Neutrophil (primary cell): ENCODE data around the gene TRIM77.
"Not testable (repeated sequence)": the region's sequence is repeated elsewhere in the genome, so short reads cannot be mapped to it uniquely, and the experiment has no call there.

Experiments used
- H3K27ac ChIP-seq: fragments of 200-600 bp; sonication (generic); 2 replicates; pipeline ENCODE4 v1.5.1; 2016; ENCODE audit warnings: mild to moderate bottlenecking, moderate library complexity
- H3K27me3 ChIP-seq: fragments of 200-600 bp; sonication (generic); 2 replicates; pipeline ENCODE4 v1.6.0; 2016; ENCODE audit warnings: mild to moderate bottlenecking
- H3K36me3 ChIP-seq: fragments of 200-600 bp; sonication (generic); 2 replicates; pipeline ENCODE4 v1.5.1; 2017
- H3K4me1 ChIP-seq, 2 experiments: fragments of 200-600 bp in 1 of 2; sonication (generic) in 1 of 2; 1 replicate in 1 of 2; 2 replicates in 1 of 2; pipeline versions ENCODE4 v1.5.1 to v1.6.1; 2013 to 2016; ENCODE audit warnings: low read depth in 1 of 2, low read length in 1 of 2, mild to moderate bottlenecking in 1 of 2, moderate library complexity in 1 of 2; ENCODE audit not compliant: control insufficient read depth in 1 of 2, insufficient read depth in 1 of 2
- H3K4me3 ChIP-seq, 2 experiments: fragments of 200-600 bp in 1 of 2; sonication (generic) in 1 of 2; 1 replicate in 1 of 2; 2 replicates in 1 of 2; pipeline ENCODE4 v1.5.1; 2013 to 2016; ENCODE audit warnings: low read depth in 1 of 2, low read length in 1 of 2, mild to moderate bottlenecking in 1 of 2, moderate library complexity in 1 of 2
- H3K9me3 ChIP-seq: fragments of 200-600 bp; sonication (generic); 2 replicates; pipeline ENCODE4 v1.5.1; 2016
- CTCF ChIP-seq: fragments of 200-600 bp; sonication (generic); IDR thresholded peaks from 2 replicates; pipeline ENCODE4 v1.5.1; 2016; ENCODE audit warnings: antibody characterized with exemption

The TRIM77 gene

GRCh38 chr11:89709999-89710398, at the start of gene TRIM77:
TRIM77 (plus strand) TSS chr11:89710299; CDS start chr11:89710299, 0 bp downstream.
- H3K27ac ChIP-seq, H3K4me3 ChIP-seq: not testable (repeated sequence)

GRCh38 chr11:89667001-89667400, 43.1 kb upstream of the TRIM77 start:
- Histone ChIP-seq H3K9me3 (no peaks in the 10 kb centered on the region), H3K36me3 (no peaks in the 10 kb centered on the region), H3K27me3 (no peaks in the 10 kb centered on the region), H3K27ac (no peak overlapping the region), H3K4me1 (no peaks in the 10 kb centered on the region), H3K4me3 (no peak overlapping the region)
- TF ChIP-seq CTCF = no peak

More at GRCh38 chr11:89709999-89710398, at the start of gene TRIM77:
- not testable (repeated sequence) for H3K36me3 ChIP-seq, H3K9me3 ChIP-seq, H3K4me1 ChIP-seq, H3K27me3 ChIP-seq

- not testable (repeated sequence) for H3K4me3 ChIP-seq, H3K27ac ChIP-seq, H3K9me3 ChIP-seq, H3K27me3 ChIP-seq, H3K36me3 ChIP-seq, H3K4me1 ChIP-seq
These were observed 41.9 kb upstream of the TRIM77 start for GRCh38 chr11:89668158-89668557.

- H3K27ac ChIP-seq, H3K36me3 ChIP-seq, H3K9me3 ChIP-seq, H3K27me3 ChIP-seq, H3K4me1 ChIP-seq, H3K4me3 ChIP-seq: not testable (repeated sequence)
These were observed 40.5 kb upstream of the TRIM77 start for GRCh38 chr11:89669586-89669985.

- H3K4me1 ChIP-seq, H3K4me3 ChIP-seq, H3K9me3 ChIP-seq, H3K36me3 ChIP-seq, H3K27ac ChIP-seq, H3K27me3 ChIP-seq: not testable (repeated sequence)
These were observed 40.0 kb upstream of the TRIM77 start for GRCh38 chr11:89669993-89670669.

GRCh38 chr11:89672547-89672946, 37.6 kb upstream of the TRIM77 start:
- not testable (repeated sequence) for H3K27me3 ChIP-seq, H3K27ac ChIP-seq, H3K4me3 ChIP-seq, H3K9me3 ChIP-seq, H3K4me1 ChIP-seq, H3K36me3 ChIP-seq

GRCh38 chr11:89673380-89673779, 36.7 kb upstream of the TRIM77 start:
- H3K4me1 ChIP-seq, H3K4me3 ChIP-seq, H3K27me3 ChIP-seq, H3K9me3 ChIP-seq, H3K36me3 ChIP-seq, H3K27ac ChIP-seq: not testable (repeated sequence)

GRCh38 chr11:89675383-89675782, 34.7 kb upstream of the TRIM77 start:
- not testable (repeated sequence) for H3K27ac ChIP-seq, H3K27me3 ChIP-seq, H3K4me3 ChIP-seq, H3K36me3 ChIP-seq, H3K9me3 ChIP-seq, H3K4me1 ChIP-seq

- not testable (repeated sequence) for H3K27ac ChIP-seq, H3K9me3 ChIP-seq, H3K4me3 ChIP-seq, H3K36me3 ChIP-seq, H3K27me3 ChIP-seq, H3K4me1 ChIP-seq
These were observed 34.2 kb upstream of the TRIM77 start for GRCh38 chr11:89675948-89676347.

- not testable (repeated sequence) for H3K4me1 ChIP-seq, H3K4me3 ChIP-seq, H3K36me3 ChIP-seq, H3K27me3 ChIP-seq, H3K27ac ChIP-seq, H3K9me3 ChIP-seq
These were observed 3.0 kb upstream of the TRIM77 start for GRCh38 chr11:89707080-89707479.

- H3K36me3 ChIP-seq, H3K27me3 ChIP-seq, H3K27ac ChIP-seq, H3K4me3 ChIP-seq, H3K4me1 ChIP-seq, H3K9me3 ChIP-seq: not testable (repeated sequence)
These were observed 14.9 kb downstream of the TRIM77 start for GRCh38 chr11:89724866-89725498.

- H3K36me3 ChIP-seq, H3K27me3 ChIP-seq, H3K9me3 ChIP-seq, H3K4me1 ChIP-seq, H3K4me3 ChIP-seq, H3K27ac ChIP-seq: not testable (repeated sequence)
These were observed 20.1 kb downstream of the TRIM77 start for GRCh38 chr11:89730215-89730614.
